Measurements from ENCODE around the gene DNAJC7.
"Not testable (repeated sequence)": the region's sequence is repeated elsewhere in the genome, so short reads cannot be mapped to it uniquely, and the experiment has no call there.

The DNAJC7 gene

DNA sequence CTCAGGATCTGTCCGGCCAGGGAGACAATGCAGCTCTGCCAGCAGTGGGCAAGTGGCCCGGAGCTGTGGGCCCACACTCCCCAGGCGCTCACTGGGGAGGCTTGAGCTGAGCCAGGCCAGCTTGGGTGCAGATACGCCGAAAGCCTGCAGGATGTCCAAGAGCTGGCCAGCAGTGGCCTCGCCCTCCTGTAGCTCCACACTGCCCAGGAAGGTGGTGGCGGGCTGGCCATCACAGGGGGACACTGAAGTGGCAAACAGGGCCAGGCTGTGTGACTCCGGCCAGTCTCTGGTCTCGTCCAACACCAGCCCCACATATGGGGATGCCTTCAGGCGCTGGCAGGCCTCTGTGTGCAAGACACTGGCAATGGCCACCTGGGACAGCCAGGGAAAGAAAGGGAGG lies 23.6 kb upstream of the DNAJC7 start:
- DNase-seq = no peak

- DNase-seq = no peak
These were observed 22.8 kb upstream of the DNAJC7 start for GRCh38 chr17:42039794-42040763.

GRCh38 chr17:42038221-42038973 lies 21.2 kb upstream of the DNAJC7 start:
- DNase-seq = no peak

- DNase-seq = no peak
These were observed 16.8 kb upstream of the DNAJC7 start for GRCh38 chr17:42034059-42034458.

DNA sequence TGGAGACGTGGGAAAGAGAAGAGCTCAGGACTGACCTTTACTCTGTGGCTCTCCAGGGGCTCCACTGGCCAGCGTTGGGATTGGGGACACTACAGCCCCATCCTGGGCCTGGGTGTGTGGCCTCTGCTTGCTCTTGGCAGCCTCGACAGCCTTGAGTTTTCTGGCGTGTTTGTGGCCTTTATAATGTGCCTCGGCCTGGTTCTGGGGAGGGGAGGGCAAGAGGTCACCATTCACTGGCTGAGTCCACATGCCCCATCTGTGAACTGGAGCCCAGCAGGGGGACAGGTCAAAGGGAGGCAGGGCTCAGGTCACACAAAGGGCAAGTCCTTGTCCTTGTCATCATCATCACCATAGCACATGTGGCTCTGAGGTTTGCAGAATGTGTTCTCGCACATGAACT lies 14.3 kb upstream of the DNAJC7 start:
- DNase-seq = no peak

- DNase-seq = no peak
These were observed 11.5 kb upstream of the DNAJC7 start for GRCh38 chr17:42028791-42029127.

DNA sequence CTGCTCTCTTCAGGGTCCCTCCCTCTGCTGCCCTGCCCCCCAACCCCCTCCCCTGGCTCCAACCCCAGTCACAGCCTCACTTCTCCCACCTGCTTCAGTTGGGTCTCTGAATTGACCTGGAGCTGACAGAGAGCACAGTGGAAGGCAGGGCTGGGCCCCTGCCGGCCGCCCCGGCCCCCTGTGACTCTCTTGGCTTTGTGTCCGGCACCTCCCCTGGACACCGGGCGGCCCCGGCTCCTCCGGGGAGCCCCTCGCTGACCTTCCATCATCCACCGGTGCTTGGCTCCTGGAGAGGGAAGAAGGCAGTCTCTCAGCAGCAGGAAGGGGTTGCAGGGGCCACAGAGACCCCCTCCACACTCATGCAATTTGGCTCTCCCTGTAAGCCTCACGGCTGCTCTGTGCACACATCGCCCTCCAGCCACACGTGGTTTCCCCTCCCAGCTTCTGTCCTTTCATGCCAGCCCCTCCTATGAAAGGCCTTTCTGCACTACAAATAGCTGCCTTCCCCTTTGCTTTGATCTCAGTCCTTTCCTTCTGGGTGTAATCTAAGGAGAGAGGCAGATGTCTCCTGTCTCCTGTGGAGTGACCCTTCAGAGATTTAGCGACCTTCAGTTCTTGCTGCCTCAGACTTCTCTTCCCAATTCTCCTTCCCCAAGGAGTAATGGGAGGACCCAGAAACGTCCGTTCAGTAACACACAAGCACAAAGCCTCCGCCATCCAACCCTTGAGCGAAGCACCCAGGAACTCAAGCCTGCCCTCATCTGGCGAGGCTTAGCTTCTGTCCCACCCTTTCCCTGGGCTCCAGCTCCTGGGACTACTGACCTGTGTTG lies 10.9 kb upstream of the DNAJC7 start:
- no peak for DNase-seq

- DNase-seq = no peak
These were observed 10.3 kb upstream of the DNAJC7 start for GRCh38 chr17:42027590-42027889.

- no peak for DNase-seq
These were observed 9.8 kb upstream of the DNAJC7 start for GRCh38 chr17:42026857-42027589.

- DNase-seq = no peak
These were observed 8.7 kb upstream of the DNAJC7 start for GRCh38 chr17:42025936-42026335.

DNA sequence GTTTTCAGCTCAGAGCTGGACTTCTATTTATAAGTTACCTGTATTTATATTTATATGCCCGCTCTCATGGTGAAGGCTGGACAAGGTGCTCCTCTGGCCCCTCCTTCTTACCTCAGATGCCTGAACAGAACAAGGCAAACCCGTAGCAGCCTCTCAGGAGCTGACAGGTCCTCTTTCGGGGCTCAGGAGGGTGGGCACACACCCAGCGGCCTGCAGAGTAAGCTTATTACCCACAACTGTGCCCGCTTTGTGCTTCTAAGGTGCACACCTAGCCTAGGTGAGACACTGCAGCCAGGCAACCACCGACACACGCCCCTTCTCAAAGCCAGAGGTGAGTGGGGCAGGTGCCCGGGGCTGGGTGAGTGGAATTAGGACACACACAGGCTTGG lies 7.9 kb upstream of the DNAJC7 start:
- DNase-seq = no peak

DNA sequence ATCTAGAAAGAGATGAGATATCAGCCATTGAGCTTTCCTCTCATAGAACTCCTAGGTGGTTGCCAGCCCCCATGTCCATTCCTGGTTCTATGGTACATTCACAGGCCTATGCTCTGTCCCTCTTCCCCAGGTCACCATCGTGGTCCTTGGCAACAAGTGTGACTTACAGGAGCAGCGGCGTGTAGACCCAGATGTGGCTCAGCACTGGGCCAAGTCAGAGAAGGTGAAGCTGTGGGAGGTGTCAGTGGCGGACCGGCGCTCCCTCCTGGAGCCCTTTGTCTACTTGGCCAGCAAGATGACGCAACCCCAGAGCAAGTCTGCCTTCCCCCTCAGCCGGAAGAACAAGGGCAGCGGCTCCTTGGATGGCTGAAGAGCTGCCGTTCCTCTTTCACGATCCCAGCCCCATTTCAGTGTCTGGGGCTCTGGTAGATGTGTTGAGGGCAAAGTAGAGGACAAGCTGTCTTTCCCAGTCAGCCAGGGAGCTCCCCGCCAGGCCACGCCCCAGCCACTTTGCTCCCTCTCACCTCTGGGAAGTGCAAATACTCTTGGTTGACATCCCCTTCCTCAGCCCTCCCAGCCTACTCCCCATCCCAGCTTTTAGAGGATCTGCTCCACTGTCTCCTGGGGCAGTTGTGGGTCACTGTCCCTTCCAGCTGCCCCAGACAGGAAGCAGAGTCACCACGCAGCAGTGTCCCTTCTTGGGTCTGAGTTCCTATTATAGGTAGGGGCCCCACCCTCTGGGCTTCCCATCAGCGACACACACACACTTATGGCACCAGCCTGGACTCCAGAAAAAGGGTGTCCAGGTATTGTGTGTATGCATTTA lies 6.5 kb upstream of the DNAJC7 start:
- no peak for DNase-seq

DNA sequence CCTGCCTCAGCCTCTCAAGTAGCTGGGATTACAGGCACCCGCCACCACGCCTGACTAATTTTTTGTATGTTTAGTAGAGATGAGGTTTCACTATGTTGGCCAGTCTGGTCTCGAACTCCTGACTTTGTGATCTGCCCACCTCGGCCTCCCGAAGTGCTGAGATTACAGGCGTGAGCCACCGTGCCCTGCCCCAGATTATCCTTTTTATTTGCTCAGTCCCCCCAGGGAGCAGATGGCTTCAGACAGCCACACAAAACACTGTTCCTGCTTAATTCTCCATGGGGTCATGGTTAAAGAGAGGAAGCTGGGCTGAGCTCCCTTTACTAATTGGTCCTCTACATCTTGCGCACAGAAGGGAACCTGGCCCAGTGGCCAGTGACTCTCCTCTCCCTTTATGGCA lies 3.6 kb upstream of the DNAJC7 start:
- DNase-seq = not testable (repeated sequence)

- DNase-seq = peak; percentile 82
These were observed 2.5 kb upstream of the DNAJC7 start, which contains the start of gene NKIRAS2 for GRCh38 chr17:42019509-42020404. NKIRAS2 (plus strand) TSS chr17:42020090; CDS start chr17:42021578, 1,488 bp downstream.

DNA sequence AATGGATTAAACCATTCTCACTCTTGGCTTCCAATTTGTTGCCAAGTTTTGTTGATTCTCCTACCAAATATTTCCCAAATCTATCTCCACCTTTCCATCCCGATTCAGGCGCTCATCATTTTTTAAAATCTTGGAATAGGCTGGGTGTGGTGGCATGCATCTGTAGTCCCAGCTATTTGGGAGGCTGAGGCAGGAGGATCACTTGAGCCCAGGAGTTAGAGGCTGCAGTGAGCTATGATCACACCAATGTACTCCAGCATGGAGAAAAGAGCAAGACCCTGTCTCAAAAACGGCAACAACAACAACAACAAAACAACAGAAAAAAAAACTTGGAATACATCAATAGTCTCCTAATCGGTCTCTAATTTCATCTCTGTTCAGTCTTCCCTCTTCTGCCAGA lies 1.7 kb upstream of the DNAJC7 start:
- DNase-seq = no peak

DNA sequence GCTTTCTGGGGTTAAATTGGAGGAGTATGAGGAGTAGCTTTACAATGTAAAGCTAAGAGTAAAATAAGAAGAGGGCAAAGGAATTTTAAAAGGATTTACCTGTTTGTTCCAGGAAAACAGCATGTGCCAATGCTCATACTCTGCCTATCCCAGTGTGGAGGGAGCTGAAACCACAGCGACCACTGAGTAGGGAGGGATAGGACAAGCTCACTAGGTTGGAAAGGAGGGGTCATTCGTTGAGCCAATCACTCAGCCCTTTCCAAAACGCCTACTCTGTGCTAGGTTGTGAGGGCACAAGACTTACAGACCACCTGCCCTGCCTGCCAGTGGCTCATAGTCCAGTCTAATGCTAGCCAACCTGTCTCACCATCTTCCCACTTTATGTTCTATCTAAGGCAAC lies 1.1 kb upstream of the DNAJC7 start:
- DNase-seq = no peak

- no peak for DNase-seq
These were observed 594 bp upstream of the DNAJC7 start for GRCh38 chr17:42017866-42018200.

DNA sequence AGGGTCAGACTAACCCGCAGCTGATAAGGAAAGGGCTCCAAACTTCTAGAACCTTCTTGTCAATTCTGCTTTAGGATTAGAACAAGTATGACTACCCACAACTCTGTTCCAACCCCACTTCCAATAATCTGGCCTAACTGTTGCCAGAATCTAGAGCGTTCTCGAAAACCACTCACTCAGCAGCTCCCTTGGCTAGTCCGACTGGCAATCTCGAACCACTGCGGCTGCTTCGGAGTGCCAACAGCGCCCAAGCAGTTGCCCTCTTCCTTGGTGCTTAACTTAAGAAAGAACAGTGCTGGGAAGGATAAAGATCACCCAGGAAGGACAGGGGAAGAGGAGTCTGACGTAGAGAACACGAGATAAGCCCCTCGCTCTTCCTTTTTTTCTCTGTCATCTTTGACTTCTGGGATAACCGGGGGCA lies 818 bp downstream of the DNAJC7 start:
- DNase-seq = no peak

GRCh38 chr17:42013740-42014139 lies 3.5 kb downstream of the DNAJC7 start:
- not testable (repeated sequence) for DNase-seq

GRCh38 chr17:42012363-42012762 lies 4.9 kb downstream of the DNAJC7 start:
- DNase-seq = not testable (repeated sequence)

Data from NCI-H1048 (cell line).